K562 (cell line): ENCODE measurements around the gene DNAH10. TPM values are rescaled to one million over a fixed set of nuclear protein-coding genes. Genes with fewer than 3 reads are reported as not detected.

Experiments
- ELF1 ChIP-seq: fragments of 200-800 bp; sonication (Bioruptor generic); IDR thresholded peaks from 2 replicates; pipeline ENCODE4 v1.6.1; 2016; ENCODE audit warnings: missing genetic modification characterization, missing compliant biosample characterization
- ELF2 ChIP-seq: fragments of 250-450 bp; sonication (Bioruptor Pico); IDR thresholded peaks from 2 replicates; pipeline ENCODE4 v1.5.0; 2021; ENCODE audit warnings: mild to moderate bottlenecking
- EP300 ChIP-seq: IDR thresholded peaks from 2 replicates; pipeline ENCODE4 v1.6.1; 2012; ENCODE audit warnings: low read length, improper control_type of control experiment
- ESRRA ChIP-seq: fragments of 450-650 bp; IDR thresholded peaks from 2 replicates; pipeline ENCODE4 v1.6.1; 2014; ENCODE audit warnings: low read depth, mild to moderate bottlenecking, moderate library complexity, borderline replicate concordance
- FOS ChIP-seq: IDR thresholded peaks from 3 replicates; pipeline ENCODE4 v1.6.1; 2011; ENCODE audit not compliant: insufficient read length; ENCODE audit errors: extremely low read depth
- FOXA3 ChIP-seq, 2 experiments: fragments of 450-650 bp in 1 of 2; sonication (generic) in 1 of 2; formaldehyde crosslinking; IDR thresholded peaks in 1 of 2; conservative IDR thresholded peaks in 1 of 2; 2 replicates each; pipeline versions ENCODE4 v1.4.0 to v1.8.0; 2020 to 2022; ENCODE audit warnings: mild to moderate bottlenecking in 2 of 2, missing genetic modification reagents in 1 of 2
- HMGN3 ChIP-seq: IDR thresholded peaks from 2 replicates; pipeline ENCODE4 v1.6.1; 2011; ENCODE audit warnings: borderline replicate concordance, low read depth, mild to moderate bottlenecking, mixed read lengths, low read length; ENCODE audit not compliant: insufficient read length; ENCODE audit errors: extremely low read depth
- JUND ChIP-seq, 2 experiments: IDR thresholded peaks; 2 replicates in 1 of 2; 3 replicates in 1 of 2; pipeline ENCODE4 v1.6.1; 2011; ENCODE audit warnings: borderline replicate concordance in 2 of 2, low read depth in 2 of 2, low read length in 2 of 2, improper control_type of control experiment in 1 of 2, missing biosample characterization in 1 of 2, missing genetic modification characterization in 1 of 2, missing genetic modification reagents in 1 of 2
- LEF1 ChIP-seq: fragments of 450-650 bp; IDR thresholded peaks from 2 replicates; pipeline ENCODE4 v1.6.1; 2016; ENCODE audit warnings: mild to moderate bottlenecking
- NFYB ChIP-seq: IDR thresholded peaks from 2 replicates; pipeline ENCODE4 v1.6.1; 2011; ENCODE audit warnings: mild to moderate bottlenecking, moderate library complexity; ENCODE audit not compliant: insufficient read length; ENCODE audit errors: extremely low read depth
- RBM17 ChIP-seq: fragments of 200-400 bp; formaldehyde crosslinking; IDR thresholded peaks from 2 replicates; pipeline ENCODE4 v1.6.1; 2017; ENCODE audit warnings: low read depth, mild to moderate bottlenecking, low read length, borderline replicate concordance
- SMARCA4 ChIP-seq: fragments of 450-650 bp; IDR thresholded peaks from 2 replicates; pipeline ENCODE4 v1.6.1; 2016
- TAL1 ChIP-seq: fragments of 450-650 bp; IDR thresholded peaks from 2 replicates; pipeline ENCODE4 v1.6.1; 2016; ENCODE audit warnings: mild to moderate bottlenecking
- TBL1XR1 ChIP-seq, 2 experiments: IDR thresholded peaks; 2 replicates each; pipeline ENCODE4 v1.6.1; 2012; ENCODE audit warnings: improper control_type of control experiment in 2 of 2, low read length in 2 of 2, mild to moderate bottlenecking in 1 of 2
- TRIM28 ChIP-seq: fragments of 450-650 bp; IDR thresholded peaks from 2 replicates; pipeline ENCODE4 v1.6.1; 2017
- WHSC1 ChIP-seq: IDR thresholded peaks from one replicate; pipeline ENCODE4 v1.6.1; 2012; ENCODE audit warnings: low read length, control low read depth, inconsistent platforms
- ZNF3 ChIP-seq: fragments of 250-450 bp; sonication (Bioruptor Pico); IDR thresholded peaks from 2 replicates; pipeline ENCODE4 v1.5.0; 2021; ENCODE audit warnings: mild to moderate bottlenecking, moderate library complexity
- ZNF764 ChIP-seq: fragments of 250-450 bp; sonication (Bioruptor Pico); IDR thresholded peaks from 2 replicates; pipeline ENCODE4 v1.4.0; 2020; ENCODE audit warnings: low read depth, mild to moderate bottlenecking, moderate library complexity
- polyA plus RNA-seq, 8 experiments: library from polyadenylated mRNA; depleted of rRNA in 4 of 8; stranded (reverse) in 5 of 8; unstranded in 3 of 8; fragments of >200 nt; fragmentation: Nextera tagmentation in 2 of 8; fragmentation: Illumina TruSeq in 1 of 8; extraction: Ambion mirVana in 2 of 8; extraction: Trizol in 1 of 8; gene quantifications; 2 replicates each; pipeline versions ENCODE4 v1.2.1 to v1.2.3, GENCODE V29; 2011 to 2014; ENCODE audit warnings: inconsistent platforms in 1 of 8, missing spikeins in 1 of 8
- total RNA-seq, 7 experiments: library from RNA; depleted of rRNA in 6 of 7; stranded (reverse); fragments of >200 nt in 6 of 7; fragmentation: Illumina TruSeq in 2 of 7; extraction: Trizol in 2 of 7; gene quantifications; 2 replicates each; pipeline versions ENCODE4 v1.2.1 to v1.2.3, GENCODE V29; 2011 to 2021; ENCODE audit warnings: low replicate concordance in 1 of 7
- TF ChIP-seq, protein P1 (sequence below): fragments of 250-450 bp; sonication (Bioruptor Pico); IDR thresholded peaks from 2 replicates; pipeline ENCODE4 v1.8.0; 2021; ENCODE audit warnings: borderline replicate concordance, mild to moderate bottlenecking, moderate library complexity; ENCODE audit not compliant: poor library complexity, severe bottlenecking
- TF ChIP-seq, protein P2 (sequence below): sonication (generic); formaldehyde crosslinking; IDR thresholded peaks from 2 replicates; pipeline ENCODE4 v1.8.1; 2023; ENCODE audit warnings: mild to moderate bottlenecking, missing genetic modification reagents
- TF ChIP-seq, protein P3 (sequence below): fragments of 450-650 bp; IDR thresholded peaks from 2 replicates; pipeline ENCODE4 v1.6.1; 2016; ENCODE audit warnings: missing biosample characterization, missing genetic modification characterization
- TF ChIP-seq, protein P4 (sequence below): fragments of 150-350 bp; IDR thresholded peaks from 2 replicates; pipeline ENCODE4 v1.6.1; 2014; ENCODE audit warnings: low read depth, mild to moderate bottlenecking, low read length, borderline replicate concordance

The DNAH10 gene
- total and polyA plus RNA-seq, 9 of the 15 experiments (the other 6 are each of a cell fraction or from before 2014, with no cell fraction given) = 0.01 to 0.06 (median 0.04) TPM; not detected in 1

DNA sequence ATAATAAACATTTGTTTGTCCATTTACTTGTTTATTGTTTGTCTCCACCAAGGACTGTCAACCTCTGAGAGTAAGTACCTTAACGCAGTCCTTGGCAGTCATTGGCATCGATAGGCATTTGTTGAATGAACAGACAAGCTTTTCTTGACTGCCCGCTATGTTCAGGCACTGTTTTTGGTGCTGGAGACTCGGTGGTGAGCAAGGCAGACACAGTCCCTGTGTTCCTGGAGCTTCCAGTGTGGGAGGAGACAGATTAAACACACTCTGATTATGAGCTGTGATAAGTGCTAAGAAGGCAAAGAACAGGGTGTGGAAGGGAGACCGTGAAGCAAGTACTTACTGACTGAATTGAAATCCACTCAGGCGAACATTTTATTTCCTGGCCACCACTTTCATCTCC lies 48.7 kb upstream of the DNAH10 start (continued):
- TF ChIP-seq JUND (IDR thresholded peaks at IDR 0.05; ENCODE audit: borderline replicate concordance, low read depth, low read length) (peak; percentile 13; the same call in 1 of the 2 replicates), JUND (tag; IDR thresholded peaks at IDR 0.05; ENCODE audit: borderline replicate concordance, low read depth, low read length) (peak; percentile 36; the same call in 1 of the 3 replicates), LEF1 (peak; percentile 46; the same call in 1 of the 2 replicates), SMARCA4 (peak; percentile 66), ELF1 (tag) (0 out of 2 replicates have a peak, but pooled peaks have one; percentile 44), NFYB (no peak), TAL1 (no peak), HMGN3 (no peak), WHSC1 (no peak), RBM17 (no peak), FOS (no peak), TBL1XR1 (IDR thresholded peaks at IDR 0.05; ENCODE audit: low read length in 2 of 2) (no peak; a peak in 1 of 4 replicates), ZNF764 (CRISPR knock-in tag) (no peak), TRIM28 (no peak), EP300 (peak; percentile 33), ZNF3 (no peak), ESRRA (0 out of 2 replicates have a peak, but pooled peaks have one; percentile 19), ELF2 (CRISPR knock-in tag) (no peak), FOXA3 (CRISPR knock-in tag; conservative IDR thresholded peaks at IDR 0.05 in 1 of 2, IDR thresholded peaks at IDR 0.05 in 1 of 2) (no peak)
- TF ChIP-seq, protein P1, sequence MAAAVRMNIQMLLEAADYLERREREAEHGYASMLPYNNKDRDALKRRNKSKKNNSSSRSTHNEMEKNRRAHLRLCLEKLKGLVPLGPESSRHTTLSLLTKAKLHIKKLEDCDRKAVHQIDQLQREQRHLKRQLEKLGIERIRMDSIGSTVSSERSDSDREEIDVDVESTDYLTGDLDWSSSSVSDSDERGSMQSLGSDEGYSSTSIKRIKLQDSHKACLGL (CRISPR knock-in tag) = no peak
- TF ChIP-seq, protein P2, sequence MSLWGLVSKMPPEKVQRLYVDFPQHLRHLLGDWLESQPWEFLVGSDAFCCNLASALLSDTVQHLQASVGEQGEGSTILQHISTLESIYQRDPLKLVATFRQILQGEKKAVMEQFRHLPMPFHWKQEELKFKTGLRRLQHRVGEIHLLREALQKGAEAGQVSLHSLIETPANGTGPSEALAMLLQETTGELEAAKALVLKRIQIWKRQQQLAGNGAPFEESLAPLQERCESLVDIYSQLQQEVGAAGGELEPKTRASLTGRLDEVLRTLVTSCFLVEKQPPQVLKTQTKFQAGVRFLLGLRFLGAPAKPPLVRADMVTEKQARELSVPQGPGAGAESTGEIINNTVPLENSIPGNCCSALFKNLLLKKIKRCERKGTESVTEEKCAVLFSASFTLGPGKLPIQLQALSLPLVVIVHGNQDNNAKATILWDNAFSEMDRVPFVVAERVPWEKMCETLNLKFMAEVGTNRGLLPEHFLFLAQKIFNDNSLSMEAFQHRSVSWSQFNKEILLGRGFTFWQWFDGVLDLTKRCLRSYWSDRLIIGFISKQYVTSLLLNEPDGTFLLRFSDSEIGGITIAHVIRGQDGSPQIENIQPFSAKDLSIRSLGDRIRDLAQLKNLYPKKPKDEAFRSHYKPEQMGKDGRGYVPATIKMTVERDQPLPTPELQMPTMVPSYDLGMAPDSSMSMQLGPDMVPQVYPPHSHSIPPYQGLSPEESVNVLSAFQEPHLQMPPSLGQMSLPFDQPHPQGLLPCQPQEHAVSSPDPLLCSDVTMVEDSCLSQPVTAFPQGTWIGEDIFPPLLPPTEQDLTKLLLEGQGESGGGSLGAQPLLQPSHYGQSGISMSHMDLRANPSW = no peak
- TF ChIP-seq, protein P3, sequence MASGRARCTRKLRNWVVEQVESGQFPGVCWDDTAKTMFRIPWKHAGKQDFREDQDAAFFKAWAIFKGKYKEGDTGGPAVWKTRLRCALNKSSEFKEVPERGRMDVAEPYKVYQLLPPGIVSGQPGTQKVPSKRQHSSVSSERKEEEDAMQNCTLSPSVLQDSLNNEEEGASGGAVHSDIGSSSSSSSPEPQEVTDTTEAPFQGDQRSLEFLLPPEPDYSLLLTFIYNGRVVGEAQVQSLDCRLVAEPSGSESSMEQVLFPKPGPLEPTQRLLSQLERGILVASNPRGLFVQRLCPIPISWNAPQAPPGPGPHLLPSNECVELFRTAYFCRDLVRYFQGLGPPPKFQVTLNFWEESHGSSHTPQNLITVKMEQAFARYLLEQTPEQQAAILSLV = no peak
- TF ChIP-seq, protein P4, sequence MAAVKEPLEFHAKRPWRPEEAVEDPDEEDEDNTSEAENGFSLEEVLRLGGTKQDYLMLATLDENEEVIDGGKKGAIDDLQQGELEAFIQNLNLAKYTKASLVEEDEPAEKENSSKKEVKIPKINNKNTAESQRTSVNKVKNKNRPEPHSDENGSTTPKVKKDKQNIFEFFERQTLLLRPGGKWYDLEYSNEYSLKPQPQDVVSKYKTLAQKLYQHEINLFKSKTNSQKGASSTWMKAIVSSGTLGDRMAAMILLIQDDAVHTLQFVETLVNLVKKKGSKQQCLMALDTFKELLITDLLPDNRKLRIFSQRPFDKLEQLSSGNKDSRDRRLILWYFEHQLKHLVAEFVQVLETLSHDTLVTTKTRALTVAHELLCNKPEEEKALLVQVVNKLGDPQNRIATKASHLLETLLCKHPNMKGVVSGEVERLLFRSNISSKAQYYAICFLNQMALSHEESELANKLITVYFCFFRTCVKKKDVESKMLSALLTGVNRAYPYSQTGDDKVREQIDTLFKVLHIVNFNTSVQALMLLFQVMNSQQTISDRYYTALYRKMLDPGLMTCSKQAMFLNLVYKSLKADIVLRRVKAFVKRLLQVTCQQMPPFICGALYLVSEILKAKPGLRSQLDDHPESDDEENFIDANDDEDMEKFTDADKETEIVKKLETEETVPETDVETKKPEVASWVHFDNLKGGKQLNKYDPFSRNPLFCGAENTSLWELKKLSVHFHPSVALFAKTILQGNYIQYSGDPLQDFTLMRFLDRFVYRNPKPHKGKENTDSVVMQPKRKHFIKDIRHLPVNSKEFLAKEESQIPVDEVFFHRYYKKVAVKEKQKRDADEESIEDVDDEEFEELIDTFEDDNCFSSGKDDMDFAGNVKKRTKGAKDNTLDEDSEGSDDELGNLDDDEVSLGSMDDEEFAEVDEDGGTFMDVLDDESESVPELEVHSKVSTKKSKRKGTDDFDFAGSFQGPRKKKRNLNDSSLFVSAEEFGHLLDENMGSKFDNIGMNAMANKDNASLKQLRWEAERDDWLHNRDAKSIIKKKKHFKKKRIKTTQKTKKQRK = no peak
